Measurements from ENCODE around the gene ZNF142.

DNA sequence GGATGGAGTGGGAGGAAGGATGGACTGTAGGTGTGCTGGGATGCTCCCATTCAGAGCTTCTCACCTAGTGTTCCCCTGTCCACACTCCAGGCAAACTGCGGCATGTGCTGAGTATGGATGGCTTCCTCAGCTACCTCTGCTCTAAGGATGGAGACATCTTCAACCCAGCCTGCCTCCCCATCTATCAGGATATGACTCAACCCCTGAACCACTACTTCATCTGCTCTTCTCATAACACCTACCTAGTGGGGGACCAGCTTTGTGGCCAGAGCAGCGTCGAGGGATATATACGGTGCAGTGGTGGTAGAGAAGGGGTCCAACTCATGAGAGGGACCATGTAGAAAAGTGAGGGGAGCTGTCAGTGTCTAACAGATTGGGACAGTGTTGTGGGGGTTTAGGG is 31.5 kb downstream of the ZNF142 start:
- TF ChIP-seq, protein P1, sequence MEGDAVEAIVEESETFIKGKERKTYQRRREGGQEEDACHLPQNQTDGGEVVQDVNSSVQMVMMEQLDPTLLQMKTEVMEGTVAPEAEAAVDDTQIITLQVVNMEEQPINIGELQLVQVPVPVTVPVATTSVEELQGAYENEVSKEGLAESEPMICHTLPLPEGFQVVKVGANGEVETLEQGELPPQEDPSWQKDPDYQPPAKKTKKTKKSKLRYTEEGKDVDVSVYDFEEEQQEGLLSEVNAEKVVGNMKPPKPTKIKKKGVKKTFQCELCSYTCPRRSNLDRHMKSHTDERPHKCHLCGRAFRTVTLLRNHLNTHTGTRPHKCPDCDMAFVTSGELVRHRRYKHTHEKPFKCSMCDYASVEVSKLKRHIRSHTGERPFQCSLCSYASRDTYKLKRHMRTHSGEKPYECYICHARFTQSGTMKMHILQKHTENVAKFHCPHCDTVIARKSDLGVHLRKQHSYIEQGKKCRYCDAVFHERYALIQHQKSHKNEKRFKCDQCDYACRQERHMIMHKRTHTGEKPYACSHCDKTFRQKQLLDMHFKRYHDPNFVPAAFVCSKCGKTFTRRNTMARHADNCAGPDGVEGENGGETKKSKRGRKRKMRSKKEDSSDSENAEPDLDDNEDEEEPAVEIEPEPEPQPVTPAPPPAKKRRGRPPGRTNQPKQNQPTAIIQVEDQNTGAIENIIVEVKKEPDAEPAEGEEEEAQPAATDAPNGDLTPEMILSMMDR (IDR thresholded peaks at IDR 0.05), result no peak
- no peak for TF ChIP-seq POLR2A (IDR thresholded peaks at IDR 0.05)

Data from uterus (tissue), 2 donors.